NCI-H2029 treated with DMSO at 0.1 percent for 48 hours (cell line): ENCODE data around the gene UGT1A3.

Experiments
- DNase-seq: peaks from one replicate; lab custom pipeline; 2025; lab: John Stamatoyannopoulos, UW

Gene UGT1A3

DNA sequence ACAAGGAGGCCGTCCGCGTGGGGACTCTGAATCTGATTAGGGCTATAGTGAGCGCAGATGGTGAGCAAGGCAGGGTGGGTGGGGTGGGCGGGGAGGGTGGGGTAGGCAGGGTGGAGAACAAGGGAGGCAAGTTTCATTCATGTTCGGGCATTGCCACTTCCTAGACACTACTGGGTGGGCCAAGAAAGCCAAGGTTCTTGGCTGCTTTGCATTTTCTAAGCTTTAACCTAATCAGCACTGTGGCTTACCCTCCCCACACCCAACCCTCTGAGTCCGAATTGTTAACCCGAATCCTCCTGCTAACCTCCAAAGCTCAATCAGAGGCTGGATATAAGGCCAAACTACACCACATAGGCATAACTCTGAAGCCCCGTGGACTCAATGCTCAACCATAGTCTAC is 67.4 kb downstream of the UGT1A3 start:
- DNase-seq = no peak

DNA sequence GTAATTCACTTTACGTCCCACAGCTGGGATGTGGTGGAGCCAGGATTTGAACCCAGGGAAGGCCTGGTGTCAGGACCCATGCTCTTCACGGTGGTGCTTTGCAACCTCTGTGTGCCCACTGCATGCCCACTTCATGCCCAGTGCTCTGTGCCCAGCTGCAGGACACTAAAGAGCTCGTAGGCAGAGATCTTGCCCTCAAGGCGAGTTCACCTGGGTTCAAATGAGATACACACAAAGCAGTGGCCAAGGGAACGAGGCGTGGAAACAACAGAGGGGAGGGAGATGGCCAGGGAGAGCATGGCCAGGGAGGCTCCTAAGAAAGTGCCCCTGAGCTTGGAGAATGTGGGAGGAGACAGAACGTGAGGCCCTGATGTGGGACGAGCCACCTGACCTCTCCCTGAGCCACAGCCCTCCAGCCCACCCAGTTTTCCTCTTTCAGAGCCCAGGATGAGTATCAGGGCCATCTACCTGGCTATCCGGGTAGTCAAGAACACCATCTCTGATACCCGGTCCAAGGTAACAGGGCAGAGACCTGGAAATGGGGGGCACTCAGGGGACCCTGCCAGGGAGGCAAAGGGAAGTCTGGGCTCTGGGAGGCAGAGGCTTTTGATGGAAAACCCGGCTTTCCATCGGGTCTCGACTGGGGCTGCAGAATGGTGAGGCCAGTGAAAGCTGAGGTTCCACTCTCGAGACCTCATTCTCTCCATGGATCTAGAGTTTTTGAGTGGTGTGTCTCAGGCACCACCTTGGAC is 69.7 kb downstream of the UGT1A3 start:
- no peak for DNase-seq

DNA sequence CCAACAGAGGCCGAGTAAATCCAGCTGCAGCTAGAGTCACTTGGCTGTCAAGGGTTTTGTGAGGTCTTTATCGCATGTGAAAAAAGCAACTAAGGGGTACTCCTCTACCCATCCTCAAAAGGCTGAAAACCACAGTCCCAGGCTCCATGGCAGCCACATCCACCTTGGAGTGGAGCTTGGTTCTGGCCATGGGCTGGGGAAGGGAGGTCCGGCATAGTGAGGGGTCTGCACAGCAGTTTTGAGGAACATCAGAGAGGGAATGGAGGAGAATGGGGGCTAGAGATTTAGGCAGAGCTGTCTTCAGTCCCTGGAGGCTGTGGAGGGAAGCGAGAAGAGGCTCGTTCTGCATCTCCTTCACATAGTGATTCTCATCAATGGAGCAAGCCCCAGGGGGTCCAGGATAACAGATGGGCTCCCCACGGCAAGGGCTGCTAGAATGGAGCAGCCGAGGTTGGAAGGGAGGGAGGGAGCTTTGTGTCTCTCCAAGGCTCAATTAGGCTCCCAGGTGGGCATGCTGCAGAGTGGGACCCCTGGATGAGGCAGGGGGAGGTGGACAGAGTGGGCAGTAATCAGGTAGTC is 70.3 kb downstream of the UGT1A3 start:
- no peak for DNase-seq

DNA sequence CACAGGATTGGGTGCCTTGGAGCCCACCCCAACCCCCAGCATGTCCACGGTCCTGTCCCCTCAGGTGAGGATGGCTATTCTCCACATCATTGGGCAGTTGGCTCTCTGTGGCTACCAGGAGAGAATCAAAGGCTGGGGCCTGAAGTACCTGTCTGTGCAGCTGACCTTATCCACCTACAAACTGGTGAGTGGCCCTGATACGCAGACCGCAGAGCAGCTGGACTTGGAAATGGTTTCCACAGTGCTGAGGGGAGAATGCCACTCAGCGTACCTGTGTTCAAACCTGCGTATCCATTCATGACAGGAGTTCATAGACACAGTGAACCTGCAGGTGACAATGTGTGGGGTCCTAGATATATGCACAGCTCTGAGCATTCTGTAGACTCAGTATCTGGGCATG is 70.9 kb downstream of the UGT1A3 start:
- DNase-seq = no peak

DNA sequence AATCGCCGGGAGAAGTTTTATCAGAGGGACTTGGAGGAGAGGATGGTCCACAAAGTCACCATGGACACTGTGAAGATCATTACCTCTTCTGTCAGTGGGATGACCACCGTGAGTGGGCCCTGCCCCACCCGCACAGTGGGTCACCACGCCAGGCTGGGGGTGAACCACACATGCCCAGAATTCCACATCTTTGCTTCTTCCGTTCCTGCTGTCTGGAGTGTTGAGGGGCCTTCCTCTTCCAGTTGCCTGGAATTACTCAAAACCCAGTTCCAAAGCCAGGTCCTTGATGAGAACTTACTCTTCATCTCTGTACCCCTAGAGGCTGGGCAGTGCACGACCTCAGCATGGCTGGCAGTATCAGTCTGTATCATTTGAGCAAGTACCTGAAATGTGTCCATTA is 71.4 kb downstream of the UGT1A3 start:
- no peak for DNase-seq

DNA sequence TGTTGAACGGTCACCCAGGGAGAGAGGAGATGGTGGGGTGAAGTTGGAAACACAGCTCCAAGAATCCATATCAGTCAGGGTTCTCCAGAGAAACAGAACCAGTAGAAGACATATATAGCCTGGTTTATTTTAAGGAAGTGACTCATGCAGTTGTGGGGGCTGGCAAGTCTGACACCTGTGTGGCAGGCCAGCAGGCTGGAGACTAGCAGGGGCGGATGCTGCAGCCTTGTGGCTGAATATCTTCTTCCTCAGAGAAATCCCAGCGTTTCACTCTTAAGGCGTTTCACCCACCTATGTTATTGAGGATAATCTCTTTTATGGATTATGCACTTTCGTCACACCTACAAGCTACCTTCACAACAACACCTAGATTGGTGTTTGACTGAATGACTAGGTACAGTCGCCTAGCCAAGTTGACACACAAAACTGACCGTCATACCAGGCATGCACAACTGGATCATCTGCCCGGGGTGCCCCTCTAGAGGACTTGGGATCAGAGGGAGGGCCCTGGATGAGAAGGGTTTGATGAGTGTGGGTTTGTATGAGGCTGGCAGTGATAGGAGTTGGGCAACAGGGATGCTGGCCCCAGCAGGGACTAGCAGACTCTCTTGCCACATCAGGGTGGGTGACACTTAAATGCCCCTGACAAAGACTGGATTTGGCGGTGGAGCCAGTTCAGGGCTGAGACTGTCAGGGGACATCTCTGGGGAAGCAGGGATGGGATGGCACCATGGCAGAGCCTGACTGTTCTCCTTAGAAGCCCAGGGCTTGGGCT is 72.7 kb downstream of the UGT1A3 start:
- no peak for DNase-seq

DNA sequence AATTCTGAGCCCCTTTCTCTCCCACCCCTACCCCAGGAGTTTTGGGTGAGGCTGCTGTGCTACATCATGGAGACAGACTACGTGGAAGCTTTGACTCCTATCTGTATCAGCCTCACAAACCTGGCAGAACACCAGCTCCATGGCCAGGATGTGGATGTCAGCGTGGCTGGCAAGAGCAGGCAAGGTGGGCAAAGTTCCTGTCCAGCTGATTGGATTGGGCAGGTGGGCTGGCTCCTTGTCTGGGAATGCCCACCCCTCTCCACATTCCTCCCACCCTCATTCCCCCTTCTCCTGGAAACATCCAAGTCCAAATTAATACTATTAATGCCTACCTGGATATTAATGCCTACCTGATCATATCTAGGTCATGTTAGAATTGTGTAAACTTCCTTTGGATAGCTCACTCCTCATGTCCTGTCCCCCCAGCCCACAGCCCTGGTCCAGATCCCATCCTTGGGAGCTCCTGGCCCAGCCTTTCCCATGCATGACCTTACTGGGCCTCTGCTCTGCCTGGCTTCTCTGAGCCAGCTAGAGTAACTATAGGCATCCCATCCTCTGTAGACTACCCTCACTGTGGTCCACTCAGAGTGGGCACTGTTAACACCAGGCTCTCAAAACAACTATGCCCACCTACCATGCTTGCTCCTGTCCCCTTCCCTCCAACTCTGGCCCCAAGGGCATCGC is 73.4 kb downstream of the UGT1A3 start:
- no peak for DNase-seq

DNA sequence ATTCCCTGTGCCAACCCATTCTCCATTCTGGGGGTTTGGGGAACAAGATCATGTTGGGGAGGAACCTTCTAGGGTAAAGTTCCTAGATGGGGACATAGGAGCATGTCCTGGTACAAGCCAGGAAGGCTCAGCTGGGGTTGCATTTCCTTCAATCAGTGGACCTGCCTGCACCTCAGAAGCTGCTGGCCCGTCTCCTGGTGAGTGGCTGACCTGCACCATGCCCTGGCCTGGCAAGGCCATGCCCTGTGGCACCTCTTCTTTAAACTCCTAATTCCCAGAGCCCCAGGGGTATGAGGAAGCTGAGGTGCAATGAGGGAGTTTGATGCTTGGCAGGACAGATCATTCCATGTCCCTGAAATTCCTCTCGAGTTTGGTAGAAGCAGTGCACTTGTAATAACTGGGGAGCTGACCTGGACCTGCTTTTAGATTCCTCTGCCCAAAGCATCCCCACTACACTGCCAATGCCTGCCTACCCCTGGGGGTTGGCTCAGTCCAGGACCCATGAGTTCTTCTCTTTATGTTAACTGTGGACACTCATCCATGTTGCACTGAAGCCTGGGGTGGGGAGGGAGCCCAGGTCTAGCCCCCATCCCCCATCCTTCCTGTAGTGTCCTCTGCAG is 74.6 kb downstream of the UGT1A3 start:
- DNase-seq = no peak

DNA sequence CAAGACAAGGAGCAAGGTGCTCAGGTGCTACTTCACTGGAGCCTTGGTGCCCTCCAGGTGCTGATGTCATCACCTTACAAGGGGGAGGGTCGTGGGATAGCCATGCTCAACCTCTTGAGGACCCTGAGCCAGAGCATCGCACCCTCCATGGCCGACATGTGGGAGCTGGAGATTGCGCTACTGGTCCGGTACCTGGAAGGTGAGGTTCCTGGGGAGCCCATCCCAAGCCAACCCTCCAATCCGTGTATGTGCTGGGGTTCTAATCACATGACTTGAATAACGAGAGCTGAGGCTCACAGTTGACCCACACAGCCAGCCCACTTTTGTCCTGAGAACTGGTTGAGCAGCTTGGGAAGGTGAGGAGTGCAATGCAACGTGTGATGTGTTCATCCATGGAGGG is 75.2 kb downstream of the UGT1A3 start:
- no peak for DNase-seq

DNA sequence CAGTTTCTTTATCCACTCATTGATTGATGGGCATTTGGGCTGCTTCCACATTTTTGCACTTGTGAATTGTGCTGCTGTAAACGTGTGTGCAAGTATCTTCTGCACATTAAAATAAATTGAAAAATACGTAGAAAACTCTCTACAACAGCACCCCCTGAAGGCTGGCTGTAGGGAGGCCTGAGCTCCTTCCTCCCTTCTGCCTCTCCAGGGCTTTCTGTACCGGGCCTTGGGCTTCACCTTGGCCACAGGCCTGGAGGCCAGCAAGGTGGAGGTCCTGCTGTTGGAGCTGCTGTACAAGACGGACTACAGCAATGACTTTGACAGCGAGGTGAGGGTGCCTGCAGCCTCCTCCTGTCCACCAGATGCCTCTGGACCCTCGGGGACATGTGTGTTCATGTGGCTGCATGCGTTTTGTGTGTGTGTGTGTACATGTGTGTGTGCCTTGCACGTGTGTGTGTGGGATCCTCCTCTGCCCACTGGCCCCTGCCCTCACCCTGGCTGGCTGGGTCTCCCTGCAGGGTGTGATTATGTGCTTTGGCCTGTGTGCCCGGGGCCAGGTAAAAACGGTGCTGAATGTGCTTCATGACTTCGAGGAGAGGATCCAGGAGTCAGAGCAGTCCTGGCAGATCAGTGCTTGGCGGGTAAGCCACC is 78.5 kb downstream of the UGT1A3 start:
- no peak for DNase-seq

DNA sequence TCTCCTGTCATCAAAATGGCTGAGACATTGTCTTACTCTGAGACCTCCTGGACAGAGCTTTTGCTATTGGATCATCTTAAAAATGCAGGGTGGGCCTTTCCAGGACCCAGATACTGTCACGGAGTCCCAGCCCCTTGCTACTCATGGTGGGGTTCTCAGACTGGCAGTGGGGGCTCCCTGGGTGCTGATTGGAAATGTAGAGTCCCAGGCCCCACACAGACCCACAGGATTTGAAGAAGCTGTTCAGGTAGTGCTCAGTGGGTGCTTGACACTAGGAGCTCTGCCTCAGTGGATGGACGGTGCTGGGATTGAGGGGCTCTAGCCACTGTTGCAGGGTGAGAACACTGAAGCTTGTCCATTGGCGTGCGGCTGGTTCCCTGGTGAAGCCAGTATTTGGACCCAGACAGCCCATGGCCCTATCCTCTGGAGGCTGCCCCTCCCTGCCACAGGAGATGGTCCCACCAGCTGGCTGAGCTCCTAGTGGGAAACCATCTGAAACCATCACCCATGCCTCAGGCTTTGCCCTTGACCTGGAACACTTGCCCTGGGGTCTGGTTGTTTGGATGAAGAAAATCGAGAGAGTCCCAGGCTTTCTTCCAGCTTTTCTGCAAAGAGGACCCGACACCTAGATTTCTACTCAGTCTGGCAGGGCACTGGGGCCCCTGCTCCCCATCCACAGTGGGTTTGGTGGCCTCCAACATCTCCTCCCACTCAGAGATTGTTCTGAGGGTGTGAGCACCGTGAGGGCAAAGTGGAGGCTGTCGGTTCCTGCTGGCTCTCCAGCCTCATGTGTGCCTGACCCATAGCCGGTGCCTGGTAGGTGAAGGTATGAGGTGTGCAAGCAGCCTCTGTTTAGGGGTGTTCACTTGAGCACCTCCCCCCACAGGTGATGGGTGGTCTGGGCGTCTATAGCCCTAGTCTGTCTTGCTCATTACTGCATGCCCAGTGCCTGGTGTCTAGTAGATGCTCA is 79.4 kb downstream of the UGT1A3 start:
- no peak for DNase-seq

DNA sequence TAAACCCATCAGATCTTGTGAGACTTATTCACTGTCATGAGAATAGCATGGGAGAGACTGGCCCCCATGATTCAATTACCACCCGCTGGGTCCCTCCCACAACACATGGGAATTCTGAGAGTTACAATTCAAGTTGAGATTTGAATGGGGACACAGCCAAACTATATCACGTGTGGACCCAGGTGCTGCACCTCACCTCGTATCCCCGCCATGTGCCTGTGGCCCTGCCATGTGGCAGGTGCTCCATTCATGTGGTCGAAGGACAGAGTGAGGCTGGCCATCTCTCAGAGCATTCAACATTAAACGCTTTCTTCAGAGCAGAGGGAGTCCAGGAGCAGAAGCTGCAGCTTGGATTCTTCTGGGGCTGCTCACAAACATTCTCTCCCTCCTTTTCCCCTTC is 81.5 kb downstream of the UGT1A3 start:
- DNase-seq = no peak

DNA sequence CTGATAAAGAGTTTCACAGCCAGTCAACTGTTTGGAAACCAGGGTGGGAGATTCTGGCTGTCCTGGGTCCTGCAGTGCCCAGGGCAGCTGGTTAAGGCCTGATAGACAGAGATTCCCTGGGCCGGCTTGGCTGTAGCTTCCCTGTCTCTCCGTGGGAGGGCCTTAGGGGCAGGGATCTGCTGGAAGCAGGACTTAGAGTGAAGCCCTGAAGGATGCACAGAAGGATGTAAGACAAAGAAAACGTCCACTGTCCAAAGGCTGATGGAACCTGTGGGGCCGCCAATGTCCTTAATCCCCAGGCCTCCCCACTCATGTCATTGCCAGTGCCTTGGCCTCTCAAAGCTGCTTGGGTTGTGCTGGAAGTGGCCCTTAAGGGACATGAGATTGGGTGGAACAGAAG is 82.2 kb downstream of the UGT1A3 start:
- no peak for DNase-seq

DNA sequence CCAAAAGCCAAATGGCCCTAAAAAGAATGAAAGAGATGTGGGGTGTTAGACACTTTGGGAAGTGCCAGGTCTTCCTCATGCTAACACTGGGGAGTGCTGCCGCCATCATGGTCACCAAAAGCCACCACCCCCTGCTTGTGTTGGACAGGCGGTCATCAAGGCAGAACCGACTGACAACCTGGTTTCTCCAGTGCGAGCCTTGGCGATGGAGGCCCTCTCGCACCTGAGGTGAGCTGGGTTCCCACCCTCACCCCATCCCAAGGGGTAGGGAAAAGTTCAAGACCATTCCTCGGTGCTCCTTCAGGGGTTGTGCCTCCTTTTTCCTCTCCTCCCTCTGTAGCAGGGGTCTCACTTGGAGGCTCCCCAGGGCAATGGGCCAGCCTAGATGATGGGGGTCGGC is 82.9 kb downstream of the UGT1A3 start:
- DNase-seq = no peak

DNA sequence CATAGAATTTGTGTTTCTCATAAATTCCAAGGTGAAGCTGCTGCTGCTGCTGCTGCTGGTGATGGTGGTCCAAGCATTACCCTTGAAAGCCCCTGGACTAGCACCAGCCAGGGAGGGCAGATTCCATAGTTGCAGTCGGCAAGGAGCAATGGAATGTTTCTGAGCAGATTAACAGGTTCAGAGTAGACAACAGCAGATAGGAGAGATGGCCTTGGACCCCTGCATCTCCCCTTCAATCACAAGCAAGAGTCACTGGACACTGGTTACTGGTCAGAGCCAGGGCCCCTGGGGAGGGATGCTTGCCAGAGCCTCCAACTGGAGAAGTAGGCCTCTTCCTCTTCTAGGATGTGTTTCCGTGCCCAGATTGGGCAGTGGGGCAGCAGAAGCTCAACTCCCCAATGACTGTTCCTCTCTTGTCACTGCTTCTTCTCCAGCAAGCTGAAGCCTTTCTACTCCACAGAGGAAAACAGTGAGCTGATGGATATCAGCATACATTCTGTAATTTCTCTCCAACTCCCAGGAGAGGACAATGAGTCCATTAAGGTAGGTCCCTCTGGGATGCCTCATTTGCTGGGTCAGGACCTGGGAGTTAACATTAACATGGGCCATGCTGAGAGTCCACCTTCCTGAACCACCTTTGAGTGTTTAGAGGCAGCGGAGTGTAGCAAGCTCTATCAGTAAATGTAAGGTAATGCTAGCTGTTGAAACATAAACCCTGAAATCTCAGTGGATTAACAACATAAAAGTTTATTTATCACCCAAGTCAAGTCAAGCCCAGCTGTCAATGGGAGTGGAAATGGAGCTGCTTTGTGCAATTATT is 84.6 kb downstream of the UGT1A3 start:
- no peak for DNase-seq

DNA sequence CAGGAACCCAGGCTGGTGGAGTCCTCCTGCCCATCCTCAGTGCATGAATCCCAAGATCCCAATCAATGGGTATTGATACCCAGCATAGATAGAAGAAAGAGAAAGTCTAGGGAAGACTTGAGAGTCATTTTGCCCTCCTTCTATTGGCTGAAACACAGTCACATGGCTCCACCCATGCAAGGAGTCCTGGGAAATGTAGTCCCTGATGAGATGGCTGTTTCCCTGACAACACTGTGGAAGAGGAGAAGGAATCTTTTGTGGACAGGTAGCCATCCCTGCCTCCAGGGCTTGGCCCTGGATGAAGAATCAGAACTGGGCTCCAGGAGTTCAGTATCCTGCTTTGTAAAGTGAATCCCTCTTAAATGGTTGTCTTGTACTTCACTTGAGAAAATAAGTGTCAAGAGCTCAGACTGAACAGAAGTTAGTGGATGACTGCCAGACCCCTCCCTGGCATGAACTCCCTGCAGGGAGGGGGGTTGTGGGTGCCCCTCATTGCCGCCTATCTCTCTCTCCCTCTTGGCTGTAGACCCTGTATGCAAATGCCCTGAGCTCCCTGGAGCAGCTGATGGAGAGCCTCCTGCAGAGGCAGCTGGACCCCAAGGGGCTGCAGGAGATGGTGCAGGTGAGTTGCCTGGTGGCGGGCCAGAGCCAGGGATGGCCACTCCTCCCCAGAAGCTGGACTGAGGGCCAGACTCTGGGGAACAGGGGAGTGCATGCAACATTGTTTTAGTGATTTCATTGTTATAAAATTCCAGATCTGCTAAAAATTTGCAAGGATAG is 85.4 kb downstream of the UGT1A3 start:
- no peak for DNase-seq

DNA sequence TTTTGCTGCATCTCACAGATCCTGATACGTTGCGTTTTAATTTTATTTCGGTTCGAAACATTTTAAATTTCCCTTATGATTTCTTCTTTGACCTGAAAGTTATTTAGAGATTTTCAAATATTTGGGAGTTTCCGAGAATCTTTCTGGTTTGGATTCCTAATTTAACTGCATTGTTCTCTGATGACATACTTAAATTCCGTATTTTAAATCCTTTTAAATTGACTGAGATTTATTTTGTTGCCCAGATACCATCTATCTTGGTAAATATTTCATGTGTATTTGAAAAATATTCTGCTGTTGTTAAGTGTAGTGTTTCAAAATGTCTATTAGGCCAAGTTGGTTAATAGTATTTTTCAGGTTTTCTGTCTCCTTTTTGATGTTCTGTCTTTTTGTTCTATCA is 87.0 kb downstream of the UGT1A3 start:
- no peak for DNase-seq

DNA sequence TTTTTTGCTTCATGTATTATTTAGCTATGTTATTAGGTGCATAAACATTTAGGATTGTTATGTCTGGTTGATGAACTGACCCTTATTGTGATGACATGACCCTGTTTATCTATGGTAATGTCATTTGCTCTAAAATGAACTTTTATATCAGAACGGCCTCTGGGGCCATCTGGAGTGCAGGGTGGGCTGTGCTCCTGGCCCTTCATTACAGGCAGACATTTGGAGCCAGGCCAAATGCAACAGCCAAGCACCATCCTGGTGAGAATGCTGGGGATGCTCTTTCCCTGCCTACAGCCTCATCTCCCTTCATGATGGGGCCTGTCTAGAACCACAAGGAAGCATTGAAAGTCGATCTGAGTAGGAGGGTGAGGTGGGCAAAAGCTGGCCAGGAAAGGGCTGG is 87.5 kb downstream of the UGT1A3 start:
- no peak for DNase-seq

DNA sequence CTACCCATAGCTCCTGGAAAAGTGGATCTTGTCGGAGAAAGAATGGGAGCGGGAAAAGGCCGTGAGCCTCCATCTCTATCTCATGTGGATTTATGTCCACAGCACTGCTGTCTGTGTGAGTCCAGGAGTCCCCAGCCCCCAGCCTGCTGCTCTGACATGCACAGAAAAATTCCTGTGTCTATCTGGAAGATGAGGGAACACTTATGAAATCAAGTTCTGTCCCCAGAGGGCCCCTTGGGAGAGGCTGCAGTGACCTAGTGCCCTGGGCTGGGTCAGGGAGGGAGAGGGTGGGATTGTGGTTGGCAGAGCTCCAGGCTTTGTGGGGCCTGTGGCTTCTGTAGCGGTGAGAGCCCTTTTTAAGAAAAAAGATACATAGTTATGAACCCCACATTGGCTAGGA is 87.9 kb downstream of the UGT1A3 start:
- no peak for DNase-seq
